BLaER1 treated with 17β-estradiol and CSF1 and Interleukin-3, amounts not matched to agents 10 nM and 100 nM (cell line): Measurements from ENCODE around the gene TMEM117.

Experiments
- H3K27ac ChIP-seq, 11 experiments: shearing (Covaris generic); formaldehyde crosslinking; 2 replicates each; pipeline ENCODE4 v1.8.1; 2022
- H3K27me3 ChIP-seq, 11 experiments: shearing (Covaris generic); formaldehyde crosslinking; 2 replicates each; pipeline ENCODE4 v1.8.1; 2022
- H3K36me3 ChIP-seq, 11 experiments: shearing (Covaris generic); formaldehyde crosslinking; 2 replicates each; pipeline ENCODE4 v1.8.1; 2022
- H3K4me1 ChIP-seq, 10 experiments: shearing (Covaris generic); formaldehyde crosslinking; 2 replicates each; pipeline ENCODE4 v1.8.1; 2022
- H3K4me2 ChIP-seq, 11 experiments: shearing (Covaris generic); formaldehyde crosslinking; 2 replicates each; pipeline ENCODE4 v1.8.1; 2022
- H3K4me3 ChIP-seq, 10 experiments: shearing (Covaris generic); formaldehyde crosslinking; 2 replicates each; pipeline ENCODE4 v1.8.1; 2022
- H3K9ac ChIP-seq, 11 experiments: shearing (Covaris generic); formaldehyde crosslinking; 2 replicates each; pipeline ENCODE4 v1.8.1; 2022
- H3K9me3 ChIP-seq, 11 experiments: shearing (Covaris generic); formaldehyde crosslinking; replicated peaks in 1 of 11; 2 replicates each; pipeline ENCODE4 v1.8.1; 2022
- H4K20me1 ChIP-seq, 11 experiments: shearing (Covaris generic); formaldehyde crosslinking; 2 replicates each; pipeline ENCODE4 v1.8.1; 2022
- Cebpa-rat ChIP-seq, 11 experiments: shearing (Covaris generic); IDR thresholded peaks; 2 replicates each; pipeline ENCODE4 v1.8.1; 2022

The TMEM117 gene

GRCh38 chr12:43893670-43894069 lies 57.8 kb downstream of the TMEM117 start:
- Histone ChIP-seq H3K27me3 (no peaks in the 10 kb centered on the region), H4K20me1 (no peaks in the 10 kb centered on the region), H3K4me2 (no peak overlapping the region), H3K4me1 (peaks cover 0 to 7% (median 0%) of the 10 kb centered on the region in 10 experiments; a peak in 4 of 20 replicates), H3K4me3 (no peak overlapping the region), H3K9ac (no peak overlapping the region), H3K36me3 (peaks cover 0 to 8% (median 0%) of the 10 kb centered on the region in 11 experiments; a peak in 3 of 22 replicates), H3K9me3 (no peaks in the 10 kb centered on the region), H3K27ac (no peak overlapping the region)
- TF ChIP-seq Cebpa-rat (IDR thresholded peaks at IDR 0.05) = no peak

GRCh38 chr12:43895580-43896206 lies 59.8 kb downstream of the TMEM117 start:
- Histone ChIP-seq H3K27ac (no peak overlapping the region), H3K4me1 (peaks cover 0 to 7% (median 0%) of the 10 kb centered on the region in 10 experiments; a peak in 4 of 20 replicates), H3K36me3 (peaks cover 0 to 8% (median 0%) of the 10 kb centered on the region in 11 experiments; a peak in 3 of 22 replicates), H3K27me3 (no peaks in the 10 kb centered on the region), H3K9me3 (no peaks in the 10 kb centered on the region), H4K20me1 (no peaks in the 10 kb centered on the region), H3K9ac (no peak overlapping the region), H3K4me3 (no peak overlapping the region), H3K4me2 (no peak overlapping the region)
- TF ChIP-seq Cebpa-rat (IDR thresholded peaks at IDR 0.05) = no peak

GRCh38 chr12:43896496-43896895 lies 60.6 kb downstream of the TMEM117 start:
- Histone ChIP-seq H3K27me3 (no peaks in the 10 kb centered on the region), H3K4me1 (peaks cover 0 to 7% (median 0%) of the 10 kb centered on the region in 10 experiments; a peak in 4 of 20 replicates), H4K20me1 (no peaks in the 10 kb centered on the region), H3K27ac (no peak overlapping the region), H3K4me2 (peak overlapping the region in 1 of 11 experiments; percentile 27; a peak in 1 of 22 replicates), H3K4me3 (no peak overlapping the region), H3K9me3 (no peaks in the 10 kb centered on the region), H3K9ac (no peak overlapping the region), H3K36me3 (peaks cover 0 to 8% (median 0%) of the 10 kb centered on the region in 11 experiments; a peak in 3 of 22 replicates)
- TF ChIP-seq Cebpa-rat (IDR thresholded peaks at IDR 0.05) = no peak

GRCh38 chr12:43898474-43898873 lies 62.6 kb downstream of the TMEM117 start:
- H3K36me3 ChIP-seq = peaks cover 0 to 8% (median 0%) of the 10 kb centered on the region in 11 experiments; a peak in 2 of 22 replicates
- H4K20me1 ChIP-seq = no peaks in the 10 kb centered on the region
- H3K27me3 ChIP-seq = no peaks in the 10 kb centered on the region
- no peak overlapping the region for H3K27ac ChIP-seq
- H3K9me3 ChIP-seq = no peaks in the 10 kb centered on the region
- no peak overlapping the region for H3K4me3 ChIP-seq
- no peak overlapping the region for H3K4me2 ChIP-seq
- peaks cover 0 to 7% (median 0%) of the 10 kb centered on the region in 10 experiments; a peak in 4 of 20 replicates for H3K4me1 ChIP-seq
- TF ChIP-seq Cebpa-rat (IDR thresholded peaks at IDR 0.05) = no peak
- no peak overlapping the region for H3K9ac ChIP-seq

GRCh38 chr12:43899574-43899973 lies 63.7 kb downstream of the TMEM117 start:
- Histone ChIP-seq H3K9me3 (no peaks in the 10 kb centered on the region), H3K27me3 (no peaks in the 10 kb centered on the region), H4K20me1 (no peaks in the 10 kb centered on the region), H3K27ac (no peak overlapping the region), H3K4me3 (no peak overlapping the region), H3K4me2 (no peak overlapping the region), H3K9ac (no peak overlapping the region), H3K4me1 (peaks cover 0 to 7% (median 0%) of the 10 kb centered on the region in 10 experiments; a peak in 4 of 20 replicates), H3K36me3 (no peaks in the 10 kb centered on the region)
- TF ChIP-seq Cebpa-rat (IDR thresholded peaks at IDR 0.05) = no peak

GRCh38 chr12:43903686-43904085 lies 67.8 kb downstream of the TMEM117 start:
- Histone ChIP-seq H3K27me3 (no peaks in the 10 kb centered on the region), H3K9me3 (no peaks in the 10 kb centered on the region), H3K9ac (no peak overlapping the region), H3K4me2 (no peak overlapping the region), H3K4me3 (no peak overlapping the region), H3K4me1 (no peaks in the 10 kb centered on the region), H3K36me3 (no peaks in the 10 kb centered on the region), H4K20me1 (no peaks in the 10 kb centered on the region), H3K27ac (no peak overlapping the region)
- no peak for TF ChIP-seq Cebpa-rat (IDR thresholded peaks at IDR 0.05)

GRCh38 chr12:43912859-43913258 lies 77.0 kb downstream of the TMEM117 start:
- Histone ChIP-seq H3K9ac (no peak overlapping the region), H3K4me3 (no peak overlapping the region), H3K36me3 (no peaks in the 10 kb centered on the region), H3K27me3 (no peaks in the 10 kb centered on the region), H4K20me1 (no peaks in the 10 kb centered on the region), H3K27ac (no peak overlapping the region), H3K9me3 (no peaks in the 10 kb centered on the region), H3K4me2 (no peak overlapping the region), H3K4me1 (peaks cover 0 to 7% (median 0%) of the 10 kb centered on the region in 10 experiments; a peak in 2 of 20 replicates)
- no peak for TF ChIP-seq Cebpa-rat (IDR thresholded peaks at IDR 0.05)

- Histone ChIP-seq H3K4me1 (peaks cover 0 to 7% (median 0%) of the 10 kb centered on the region in 10 experiments; a peak in 2 of 20 replicates), H3K4me2 (no peak overlapping the region), H3K27ac (no peak overlapping the region), H3K9ac (no peak overlapping the region), H3K9me3 (no peaks in the 10 kb centered on the region), H3K4me3 (no peak overlapping the region), H4K20me1 (no peaks in the 10 kb centered on the region), H3K27me3 (no peaks in the 10 kb centered on the region), H3K36me3 (no peaks in the 10 kb centered on the region)
- TF ChIP-seq Cebpa-rat (IDR thresholded peaks at IDR 0.05) = no peak
Observed at GRCh38 chr12:43914391-43914790, 78.5 kb downstream of the TMEM117 start.

GRCh38 chr12:43914923-43915468 lies 79.1 kb downstream of the TMEM117 start:
- Histone ChIP-seq H3K4me3 (no peak overlapping the region), H4K20me1 (no peaks in the 10 kb centered on the region), H3K9ac (no peak overlapping the region), H3K9me3 (no peaks in the 10 kb centered on the region), H3K4me1 (peaks cover 0 to 7% (median 0%) of the 10 kb centered on the region in 10 experiments; a peak in 2 of 20 replicates), H3K27me3 (no peaks in the 10 kb centered on the region), H3K27ac (no peak overlapping the region), H3K36me3 (no peaks in the 10 kb centered on the region), H3K4me2 (no peak overlapping the region)
- TF ChIP-seq Cebpa-rat (IDR thresholded peaks at IDR 0.05) = no peak

- H3K9me3 ChIP-seq = no peaks in the 10 kb centered on the region
- no peak overlapping the region for H3K4me3 ChIP-seq
- peaks cover 0 to 14% (median 0%) of the 10 kb centered on the region in 10 experiments; a peak in 6 of 20 replicates for H3K4me1 ChIP-seq
- no peaks in the 10 kb centered on the region for H3K27me3 ChIP-seq
- no peak overlapping the region for H3K27ac ChIP-seq
- H3K36me3 ChIP-seq = no peaks in the 10 kb centered on the region
- no peaks in the 10 kb centered on the region for H4K20me1 ChIP-seq
- H3K9ac ChIP-seq = no peak overlapping the region
- TF ChIP-seq Cebpa-rat (IDR thresholded peaks at IDR 0.05) = no peak
- H3K4me2 ChIP-seq = no peak overlapping the region
Observed at GRCh38 chr12:43917896-43918295, 82.0 kb downstream of the TMEM117 start.
